Thyroid gland (tissue), 4 donors: ENCODE measurements around the gene KCNK4.

ENCODE experiments used
- POLR2A ChIP-seq, 2 donors: fragments of 450-650 bp; IDR thresholded peaks; one replicate each; pipeline ENCODE4 v1.6.1; 2017; ENCODE audit warnings: antibody characterized with exemption in 2 of 2, mild to moderate bottlenecking in 2 of 2, moderate library complexity in 1 of 2
- TF ChIP-seq, protein P1 (sequence below), 6 experiments: fragments of 200-600 bp in 3 of 6; fragments of 450-650 bp in 3 of 6; sonication (generic) in 3 of 6; IDR thresholded peaks; one replicate each; pipeline ENCODE4 v1.5.1; 2016 to 2019; ENCODE audit warnings: antibody characterized with exemption in 6 of 6, mild to moderate bottlenecking in 2 of 6, inconsistent platforms in 1 of 6, moderate library complexity in 1 of 6

GRCh38 chr11:64306563-64306875 lies 15.4 kb downstream of the KCNK4 start:
- TF ChIP-seq, protein P1, sequence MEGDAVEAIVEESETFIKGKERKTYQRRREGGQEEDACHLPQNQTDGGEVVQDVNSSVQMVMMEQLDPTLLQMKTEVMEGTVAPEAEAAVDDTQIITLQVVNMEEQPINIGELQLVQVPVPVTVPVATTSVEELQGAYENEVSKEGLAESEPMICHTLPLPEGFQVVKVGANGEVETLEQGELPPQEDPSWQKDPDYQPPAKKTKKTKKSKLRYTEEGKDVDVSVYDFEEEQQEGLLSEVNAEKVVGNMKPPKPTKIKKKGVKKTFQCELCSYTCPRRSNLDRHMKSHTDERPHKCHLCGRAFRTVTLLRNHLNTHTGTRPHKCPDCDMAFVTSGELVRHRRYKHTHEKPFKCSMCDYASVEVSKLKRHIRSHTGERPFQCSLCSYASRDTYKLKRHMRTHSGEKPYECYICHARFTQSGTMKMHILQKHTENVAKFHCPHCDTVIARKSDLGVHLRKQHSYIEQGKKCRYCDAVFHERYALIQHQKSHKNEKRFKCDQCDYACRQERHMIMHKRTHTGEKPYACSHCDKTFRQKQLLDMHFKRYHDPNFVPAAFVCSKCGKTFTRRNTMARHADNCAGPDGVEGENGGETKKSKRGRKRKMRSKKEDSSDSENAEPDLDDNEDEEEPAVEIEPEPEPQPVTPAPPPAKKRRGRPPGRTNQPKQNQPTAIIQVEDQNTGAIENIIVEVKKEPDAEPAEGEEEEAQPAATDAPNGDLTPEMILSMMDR (IDR thresholded peaks at IDR 0.05), result no peak
- no peak for TF ChIP-seq POLR2A (IDR thresholded peaks at IDR 0.05)
